HG03025 (cell line): Measurements from ENCODE around the gene MDFI.

Experiments
- ATAC-seq: cut with Tn5 transposase; IDR thresholded peaks from one replicate; pipeline ENCODE4 v1.9.1; 2021; ENCODE audit warnings: mild to moderate bottlenecking, moderate library complexity; ENCODE audit not compliant: unreplicated experiment, low FRiP score

Gene MDFI

GRCh38 chr6:41668968-41669367 lies 30.7 kb downstream of the MDFI start:
- ATAC-seq: no peak

- no peak for ATAC-seq
These were observed 32.6 kb downstream of the MDFI start for GRCh38 chr6:41670703-41671360.

- no peak for ATAC-seq
These were observed 33.1 kb downstream of the MDFI start for GRCh38 chr6:41671376-41671775.

- no peak for ATAC-seq
These were observed 33.7 kb downstream of the MDFI start for GRCh38 chr6:41672016-41672415.

- ATAC-seq: no peak
These were observed 34.8 kb downstream of the MDFI start for GRCh38 chr6:41672816-41673703.

- ATAC-seq: no peak
These were observed 35.4 kb downstream of the MDFI start for GRCh38 chr6:41673704-41674000.

GRCh38 chr6:41674231-41675000 lies 36.1 kb downstream of the MDFI start:
- no peak for ATAC-seq

- ATAC-seq: no peak
These were observed 37.0 kb downstream of the MDFI start for GRCh38 chr6:41675176-41675775.

- no peak for ATAC-seq
These were observed 37.7 kb downstream of the MDFI start for GRCh38 chr6:41675992-41676391.

- no peak for ATAC-seq
These were observed 38.2 kb downstream of the MDFI start for GRCh38 chr6:41676431-41676830.

- ATAC-seq: no peak
These were observed 39.1 kb downstream of the MDFI start for GRCh38 chr6:41677124-41677921.

- no peak for ATAC-seq
These were observed 40.3 kb downstream of the MDFI start for GRCh38 chr6:41678511-41679084.

GRCh38 chr6:41679696-41680095 lies 41.4 kb downstream of the MDFI start:
- no peak for ATAC-seq

GRCh38 chr6:41680182-41680965 lies 42.1 kb downstream of the MDFI start:
- no peak for ATAC-seq

GRCh38 chr6:41682056-41682477 lies 43.8 kb downstream of the MDFI start:
- no peak for ATAC-seq

GRCh38 chr6:41682497-41683272 lies 44.4 kb downstream of the MDFI start:
- ATAC-seq: no peak

- no peak for ATAC-seq
These were observed 44.9 kb downstream of the MDFI start for GRCh38 chr6:41683273-41683522.

GRCh38 chr6:41683523-41684310 lies 45.4 kb downstream of the MDFI start:
- no peak for ATAC-seq
